NCI-H1417 (cell line): ENCODE measurements around the gene QSOX2.

Experiments
- DNase-seq, 3 experiments: peaks; one replicate each; lab custom pipeline; 2025; lab: John Stamatoyannopoulos, UW

QSOX2 gene

GRCh38 chr9:136245219-136246150 is at the start of gene QSOX2:
TSS of gene QSOX2 (minus strand) at chr9:136245812. CDS start at chr9:136245803, 9 bp downstream.
- DNase-seq, result peak; percentile 74 to 92 (median 82)

GRCh38 chr9:136295055-136295454 is 49.4 kb upstream of the QSOX2 start:
- no peak for DNase-seq

GRCh38 chr9:136294437-136294836 is 48.8 kb upstream of the QSOX2 start:
- DNase-seq, result no peak

GRCh38 chr9:136293476-136294077 is 48.0 kb upstream of the QSOX2 start:
- DNase-seq, result no peak

GRCh38 chr9:136292591-136293448 is 47.2 kb upstream of the QSOX2 start:
- DNase-seq, result peak in 1 of 3 experiments; percentile 41

- DNase-seq, result no peak
These were observed 46.5 kb upstream of the QSOX2 start for GRCh38 chr9:136292026-136292538.

GRCh38 chr9:136291306-136292025 is 45.9 kb upstream of the QSOX2 start:
- DNase-seq, result no peak

- DNase-seq, result no peak
These were observed 44.9 kb upstream of the QSOX2 start for GRCh38 chr9:136290508-136291000.

GRCh38 chr9:136289651-136290507 is 44.3 kb upstream of the QSOX2 start:
- no peak for DNase-seq

GRCh38 chr9:136287960-136288753 is 42.5 kb upstream of the QSOX2 start:
- DNase-seq, result no peak

- no peak for DNase-seq
These were observed 41.4 kb upstream of the QSOX2 start for GRCh38 chr9:136286987-136287379.

GRCh38 chr9:136286359-136286986 is 40.9 kb upstream of the QSOX2 start:
- peak in 1 of 3 experiments; percentile 18 for DNase-seq

- no peak for DNase-seq
These were observed 40.1 kb upstream of the QSOX2 start for GRCh38 chr9:136285501-136286358.

GRCh38 chr9:136284951-136285350 is 39.3 kb upstream of the QSOX2 start:
- no peak for DNase-seq

GRCh38 chr9:136284311-136284710 is 38.7 kb upstream of the QSOX2 start:
- no peak for DNase-seq

GRCh38 chr9:136283291-136284235 is 38.0 kb upstream of the QSOX2 start:
- DNase-seq, result peak; percentile 72 to 90 (median 84)
